GM12878 (cell line): ENCODE measurements around the gene DAAM2. TPM values are rescaled to one million over a fixed set of nuclear protein-coding genes. Genes with fewer than 3 reads are reported as not detected.

ENCODE experiments used
- BHLHE40 ChIP-seq, 2 experiments: fragments of 450-650 bp in 1 of 2; IDR thresholded peaks; 2 replicates each; pipeline ENCODE4 v1.6.1; 2011 to 2017; ENCODE audit warnings: low read depth in 2 of 2, borderline replicate concordance in 1 of 2, improper control_type of control experiment in 1 of 2, low read length in 1 of 2, mild to moderate bottlenecking in 1 of 2
- CHD2 ChIP-seq: IDR thresholded peaks from 2 replicates; pipeline ENCODE4 v1.6.1; 2011; ENCODE audit warnings: low read depth, low read length, improper control_type of control experiment, borderline replicate concordance
- CREM ChIP-seq: IDR thresholded peaks from 2 replicates; pipeline ENCODE4 v1.6.1; 2014; ENCODE audit warnings: antibody characterized with exemption, low read depth
- RAD51 ChIP-seq: fragments of 450-650 bp; IDR thresholded peaks from 2 replicates; pipeline ENCODE4 v1.6.1; 2016; ENCODE audit warnings: moderate library complexity, mild to moderate bottlenecking, inconsistent platforms
- USF1 ChIP-seq: IDR thresholded peaks from 2 replicates; pipeline ENCODE4 v1.6.1; 2011; ENCODE audit warnings: borderline replicate concordance, low read depth, mild to moderate bottlenecking, moderate library complexity, mixed read lengths, low read length; ENCODE audit not compliant: insufficient read depth; ENCODE audit errors: extremely low read length
- ZBTB33 ChIP-seq: fragments of 450-650 bp; IDR thresholded peaks from 2 replicates; pipeline ENCODE4 v1.6.1; 2017; ENCODE audit warnings: mild to moderate bottlenecking
- ZZZ3 ChIP-seq: IDR thresholded peaks from 2 replicates; pipeline ENCODE4 v1.6.1; 2011; ENCODE audit warnings: low read depth; ENCODE audit not compliant: control insufficient read depth, insufficient read length
- polyA plus RNA-seq, 11 experiments: library from polyadenylated mRNA; depleted of rRNA in 4 of 11; unstranded in 6 of 11; stranded (reverse) in 5 of 11; fragments of >200 nt; fragmentation: Nextera tagmentation in 4 of 11; fragmentation: Illumina TruSeq in 1 of 11; extraction: Ambion mirVana in 4 of 11; extraction: Trizol in 1 of 11; gene quantifications; 1 replicate in 1 of 11; 2 replicates in 10 of 11; pipeline versions ENCODE4 v1.2.1 to v1.2.3, GENCODE V29; 2011 to 2016; ENCODE audit warnings: inconsistent platforms in 2 of 11, missing spikeins in 2 of 11, low read depth in 1 of 11
- total RNA-seq, 4 experiments: library from RNA; depleted of rRNA in 3 of 4; stranded (reverse); fragments of >200 nt in 3 of 4; fragmentation: Illumina TruSeq in 1 of 4; extraction: Trizol in 1 of 4; gene quantifications; 2 replicates each; pipeline versions ENCODE4 v1.2.1 to v1.2.3, GENCODE V29; 2013 to 2021
- TF ChIP-seq, protein P1 (sequence below): fragments of 150-350 bp; IDR thresholded peaks from 2 replicates; pipeline ENCODE4 v1.6.1; 2014; ENCODE audit warnings: mild to moderate bottlenecking, low read depth, low read length
- TF ChIP-seq, protein P2 (sequence below): fragments of 450-650 bp; IDR thresholded peaks from 2 replicates; pipeline ENCODE4 v1.6.1; 2016; ENCODE audit warnings: mild to moderate bottlenecking

Gene DAAM2
- total and polyA plus RNA-seq, 10 of the 15 experiments (the other 5 are each of a cell fraction or from before 2014, with no cell fraction given) = 0.05 to 0.22 TPM; not detected in 8

GRCh38 chr6:39909701-39910100 is 117.5 kb downstream of the DAAM2 start (continued):
- TF ChIP-seq, protein P1, sequence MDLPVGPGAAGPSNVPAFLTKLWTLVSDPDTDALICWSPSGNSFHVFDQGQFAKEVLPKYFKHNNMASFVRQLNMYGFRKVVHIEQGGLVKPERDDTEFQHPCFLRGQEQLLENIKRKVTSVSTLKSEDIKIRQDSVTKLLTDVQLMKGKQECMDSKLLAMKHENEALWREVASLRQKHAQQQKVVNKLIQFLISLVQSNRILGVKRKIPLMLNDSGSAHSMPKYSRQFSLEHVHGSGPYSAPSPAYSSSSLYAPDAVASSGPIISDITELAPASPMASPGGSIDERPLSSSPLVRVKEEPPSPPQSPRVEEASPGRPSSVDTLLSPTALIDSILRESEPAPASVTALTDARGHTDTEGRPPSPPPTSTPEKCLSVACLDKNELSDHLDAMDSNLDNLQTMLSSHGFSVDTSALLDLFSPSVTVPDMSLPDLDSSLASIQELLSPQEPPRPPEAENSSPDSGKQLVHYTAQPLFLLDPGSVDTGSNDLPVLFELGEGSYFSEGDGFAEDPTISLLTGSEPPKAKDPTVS = no peak
- TF ChIP-seq ZZZ3 = no peak
- TF ChIP-seq CREM = no peak
- no peak for TF ChIP-seq CHD2
- no peak for TF ChIP-seq BHLHE40 (IDR thresholded peaks at IDR 0.05; ENCODE audit: borderline replicate concordance in 1 of 2, low read depth in 2 of 2, low read length in 1 of 2)
- no peak for TF ChIP-seq ZBTB33
- TF ChIP-seq, protein P2, sequence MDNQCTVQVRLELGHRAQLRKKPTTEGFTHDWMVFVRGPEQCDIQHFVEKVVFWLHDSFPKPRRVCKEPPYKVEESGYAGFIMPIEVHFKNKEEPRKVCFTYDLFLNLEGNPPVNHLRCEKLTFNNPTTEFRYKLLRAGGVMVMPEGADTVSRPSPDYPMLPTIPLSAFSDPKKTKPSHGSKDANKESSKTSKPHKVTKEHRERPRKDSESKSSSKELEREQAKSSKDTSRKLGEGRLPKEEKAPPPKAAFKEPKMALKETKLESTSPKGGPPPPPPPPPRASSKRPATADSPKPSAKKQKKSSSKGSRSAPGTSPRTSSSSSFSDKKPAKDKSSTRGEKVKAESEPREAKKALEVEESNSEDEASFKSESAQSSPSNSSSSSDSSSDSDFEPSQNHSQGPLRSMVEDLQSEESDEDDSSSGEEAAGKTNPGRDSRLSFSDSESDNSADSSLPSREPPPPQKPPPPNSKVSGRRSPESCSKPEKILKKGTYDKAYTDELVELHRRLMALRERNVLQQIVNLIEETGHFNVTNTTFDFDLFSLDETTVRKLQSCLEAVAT = no peak
- TF ChIP-seq USF1 = no peak
- TF ChIP-seq RAD51 = no peak
